Activated CD4-positive, alpha-beta T cell treated with anti-CD3 and anti-CD28 coated beads for 36 hours (primary cell): Measurements from ENCODE around the gene VPS26B. TPM values are rescaled to one million over a fixed set of nuclear protein-coding genes. Genes with fewer than 3 reads are reported as not detected.

ENCODE experiments used
- ATAC-seq: fragments of 200-7000 bp; cut with Tn5 transposase; one replicate; pipeline ENCODE4 v1.10.0; 2021; ENCODE audit warnings: mild to moderate bottlenecking, moderate library complexity
- CTCF ChIA-PET: fragments of 350-600 bp; sonication (Branson Sonifier 250); formaldehyde crosslinking; loops from one replicate; lab custom pipeline; 2021; ENCODE audit warnings: antibody characterized with exemption; lab: Charles Lee
- POLR2A ChIA-PET: fragments of 350-600 bp; sonication (Branson Sonifier 250); formaldehyde crosslinking; loops from one replicate; lab custom pipeline; 2021; ENCODE audit warnings: antibody characterized with exemption, inconsistent platforms; lab: Charles Lee
- DNase-seq: peaks from one replicate; pipeline ENCODE4 v3.0.0-alpha.2; 2020
- H3K27ac Mint-ChIP-seq: one replicate; pipeline ENCODE4 v1.8.0; 2021; ENCODE audit warnings: mixed read lengths
- H3K27me3 Mint-ChIP-seq: one replicate; pipeline ENCODE4 v1.8.0; 2021; ENCODE audit warnings: mixed read lengths
- H3K36me3 Mint-ChIP-seq: one replicate; pipeline ENCODE4 v1.8.0; 2021; ENCODE audit warnings: low read depth, mixed read lengths
- H3K4me1 Mint-ChIP-seq: one replicate; pipeline ENCODE4 v1.8.0; 2021; ENCODE audit warnings: mixed read lengths
- H3K4me3 Mint-ChIP-seq: one replicate; pipeline ENCODE4 v1.8.0; 2021; ENCODE audit warnings: mild to moderate bottlenecking, moderate library complexity, mixed read lengths
- H3K9me3 Mint-ChIP-seq: one replicate; pipeline ENCODE4 v1.8.0; 2021; ENCODE audit warnings: low read depth, mixed read lengths
- intact Hi-C, 2 experiments: fragments of 100-400 bp; cut with DNase I in 1 of 2; cut with micrococcal nuclease in 1 of 2; formaldehyde crosslinking; loops; one replicate each; pipeline versions ENCODE4 v1.14.2 to v1.15.1; 2022 to 2024; cut with DNase I, micrococcal nuclease
- total RNA-seq, 2 experiments: library from RNA; stranded (reverse); gene quantifications; one replicate each; pipeline ENCODE4 v1.2.3, GENCODE V29; 2021

VPS26B gene
- total RNA-seq, 2 experiments from 2014 or later, result 32.4 to 32.5 TPM

- no peaks in the 10 kb centered on the region for H3K4me1 Mint-ChIP-seq
- no peak overlapping the region for H3K27ac Mint-ChIP-seq
- intact Hi-C loops, result no loop called here
- H3K36me3 Mint-ChIP-seq, result peaks cover 3% of the 10 kb centered on the region
- H3K9me3 Mint-ChIP-seq, result no peaks in the 10 kb centered on the region
- H3K27me3 Mint-ChIP-seq, result no peaks in the 10 kb centered on the region
- POLR2A ChIA-PET, result no interaction called here
- no peak for ATAC-seq
- CTCF ChIA-PET, result no interaction called here
- no peak for DNase-seq
- no peak overlapping the region for H3K4me3 Mint-ChIP-seq
These were observed 68.9 kb downstream of the VPS26B start for GRCh38 chr11:134293119-134294113.

- intact Hi-C loops, result no loop called here
- Mint-ChIP-seq H3K9me3 (no peaks in the 10 kb centered on the region), H3K36me3 (peaks cover 6% of the 10 kb centered on the region), H3K4me3 (no peak overlapping the region), H3K4me1 (no peaks in the 10 kb centered on the region), H3K27ac (no peak overlapping the region), H3K27me3 (no peaks in the 10 kb centered on the region)
- POLR2A ChIA-PET, result no interaction called here
- ATAC-seq, result peak; percentile 63
- DNase-seq, result no peak
- CTCF ChIA-PET, result no interaction called here
These were observed 70.2 kb downstream of the VPS26B start for GRCh38 chr11:134294664-134295063.

Other genes with a start within 250 kb of the VPS26B start
- 10 to 100 TPM; 15.3 to 17.5 TPM for gene JAM3, start 155.6 kb upstream of the VPS26B start, total RNA-seq
- 10 to 100 TPM; 78.9 to 92.1 TPM for gene NCAPD3, start 704 bp upstream of the VPS26B start, total RNA-seq
- 10 to 100 TPM; 75.5 to 89.5 TPM for gene THYN1, start 28.7 kb downstream of the VPS26B start, total RNA-seq
- gene ACAD8, start 28.9 kb downstream of the VPS26B start, total RNA-seq, result 10 to 100 TPM; 12.4 to 16.6 TPM
- gene GLB1L3, start 51.7 kb downstream of the VPS26B start, total RNA-seq, result 10 to 100 TPM; 11.7 to 12.2 TPM
- 1 to 10 TPM; 3.9 to 4.2 TPM for gene GLB1L2, start 107.3 kb downstream of the VPS26B start, total RNA-seq
- gene B3GAT1, start 187.6 kb downstream of the VPS26B start, total RNA-seq, result under 1 TPM; 0.11 to 0.21 TPM